Mesendoderm (in vitro differentiated cells): ENCODE measurements around the gene ADAMTSL1.

ENCODE experiments used
- DNase-seq: peaks from one replicate; pipeline ENCODE4 v3.0.0; 2013
- H2AK5ac ChIP-seq: 2 replicates; pipeline ENCODE4 v1.6.1; 2013; ENCODE audit warnings: low read length, inconsistent platforms
- H2BK120ac ChIP-seq: 2 replicates; pipeline ENCODE4 v1.6.1; 2013; ENCODE audit warnings: low read depth, mild to moderate bottlenecking, low read length, moderate library complexity, mixed read lengths
- H2BK15ac ChIP-seq: replicated peaks from 2 replicates; pipeline ENCODE4 v1.6.1; 2013; ENCODE audit warnings: low read depth, mild to moderate bottlenecking, moderate library complexity
- H2BK5ac ChIP-seq: 2 replicates; pipeline ENCODE4 v1.6.1; 2013; ENCODE audit warnings: low read length, inconsistent platforms
- H3K18ac ChIP-seq: 2 replicates; pipeline ENCODE4 v1.6.1; 2013; ENCODE audit warnings: mild to moderate bottlenecking, low read length, mixed read lengths
- H3K23ac ChIP-seq: one replicate; pipeline ENCODE4 v1.6.1; 2013; ENCODE audit warnings: low read length
- H3K27ac ChIP-seq: 2 replicates; pipeline ENCODE4 v1.5.1; 2013; ENCODE audit warnings: low read depth, mild to moderate bottlenecking, inconsistent platforms, low read length, moderate library complexity
- H3K27me3 ChIP-seq: 2 replicates; pipeline ENCODE4 v1.6.1; 2013; ENCODE audit warnings: low read length, control low read depth, mild to moderate bottlenecking, inconsistent platforms; ENCODE audit not compliant: insufficient read depth, poor library complexity
- H3K36me3 ChIP-seq: 2 replicates; pipeline ENCODE4 v1.6.1; 2013; ENCODE audit warnings: low read length, inconsistent platforms; ENCODE audit not compliant: control insufficient read depth, insufficient read depth
- H3K4ac ChIP-seq: one replicate; pipeline ENCODE4 v1.6.1; 2013; ENCODE audit warnings: low read depth, mild to moderate bottlenecking, low read length, moderate library complexity
- H3K4me1 ChIP-seq: 2 replicates; pipeline ENCODE4 v1.6.1; 2013; ENCODE audit warnings: low read depth, low read length, inconsistent platforms; ENCODE audit not compliant: control insufficient read depth
- H3K4me2 ChIP-seq: 2 replicates; pipeline ENCODE4 v1.6.1; 2013; ENCODE audit warnings: low read length
- H3K4me3 ChIP-seq: 2 replicates; pipeline ENCODE4 v1.5.1; 2013; ENCODE audit warnings: mild to moderate bottlenecking, low read length
- H3K56ac ChIP-seq: one replicate; pipeline ENCODE4 v1.6.1; 2013; ENCODE audit warnings: low read length
- H3K79me1 ChIP-seq: 2 replicates; pipeline ENCODE4 v1.6.1; 2013; ENCODE audit warnings: low read length, inconsistent platforms
- H3K79me2 ChIP-seq: 2 replicates; pipeline ENCODE4 v1.6.1; 2013; ENCODE audit warnings: mild to moderate bottlenecking, low read length; ENCODE audit not compliant: control insufficient read depth, insufficient read depth
- H3K9ac ChIP-seq: 2 replicates; pipeline ENCODE4 v1.6.1; 2013; ENCODE audit warnings: low read length, inconsistent platforms
- H4K5ac ChIP-seq: one replicate; pipeline ENCODE4 v1.6.1; 2013; ENCODE audit warnings: low read length
- H4K8ac ChIP-seq: one replicate; pipeline ENCODE4 v1.6.1; 2013; ENCODE audit warnings: low read depth, mild to moderate bottlenecking, control low read depth, low read length, moderate library complexity
- WGBS: extraction: QIAGEN DNeasy Blood & Tissue Kit; methylation state at CpG from one replicate; pipeline ENCODE4 v1.1.7; 2013; ENCODE audit warnings: low lambda C conversion rate, missing lambda C conversion rate; ENCODE audit not compliant: insufficient coverage; ENCODE audit errors: extremely low coverage; 5-methylcytosine and 5-hydroxymethylcytosine counted together

ADAMTSL1 gene

GRCh38 chr9:18910435-18910834, 436.5 kb downstream of the ADAMTSL1 start:
- no CpG with 5 or more reads among the region's 2 CpGs for WGBS
- H3K79me2 ChIP-seq: no peaks in the 10 kb centered on the region
- no peak overlapping the region for H3K9ac ChIP-seq
- H3K27me3 ChIP-seq: no peaks in the 10 kb centered on the region
- H3K4me1 ChIP-seq: peaks cover 8% of the 10 kb centered on the region
- no peak for DNase-seq
- no peak overlapping the region for H4K8ac ChIP-seq
- H2AK5ac ChIP-seq: no peak overlapping the region
- no peak overlapping the region for H4K5ac ChIP-seq
- H3K36me3 ChIP-seq: no peaks in the 10 kb centered on the region
- no peak overlapping the region for H3K23ac ChIP-seq
- H2BK15ac ChIP-seq: no peak overlapping the region
- H3K4me3 ChIP-seq: no peak overlapping the region
- H3K27ac ChIP-seq: no peak overlapping the region
- no peak overlapping the region for H2BK5ac ChIP-seq
- H3K79me1 ChIP-seq: no peaks in the 10 kb centered on the region
- no peak overlapping the region for H3K4ac ChIP-seq
- no peak overlapping the region for H3K56ac ChIP-seq
- no peak overlapping the region for H2BK120ac ChIP-seq
- no peak overlapping the region for H3K18ac ChIP-seq
- H3K4me2 ChIP-seq: no peak overlapping the region

- Histone ChIP-seq H2BK5ac (no peak overlapping the region), H3K27ac (no peak overlapping the region), H3K18ac (no peak overlapping the region), H4K5ac (no peak overlapping the region), H3K79me2 (no peaks in the 10 kb centered on the region), H3K9ac (no peak overlapping the region), H3K23ac (no peak overlapping the region), H3K4me1 (peaks cover 8% of the 10 kb centered on the region), H3K27me3 (no peaks in the 10 kb centered on the region), H3K4me3 (no peak overlapping the region), H3K79me1 (no peaks in the 10 kb centered on the region), H2BK15ac (no peak overlapping the region), H2BK120ac (no peak overlapping the region), H4K8ac (no peak overlapping the region), H3K4ac (no peak overlapping the region), H3K36me3 (no peaks in the 10 kb centered on the region), H3K4me2 (no peak overlapping the region), H2AK5ac (no peak overlapping the region), H3K56ac (no peak overlapping the region)
- no CpG with 5 or more reads among the region's 6 CpGs for WGBS
- DNase-seq: no peak
Observed at GRCh38 chr9:18910916-18911315, 437.0 kb downstream of the ADAMTSL1 start.

DNA sequence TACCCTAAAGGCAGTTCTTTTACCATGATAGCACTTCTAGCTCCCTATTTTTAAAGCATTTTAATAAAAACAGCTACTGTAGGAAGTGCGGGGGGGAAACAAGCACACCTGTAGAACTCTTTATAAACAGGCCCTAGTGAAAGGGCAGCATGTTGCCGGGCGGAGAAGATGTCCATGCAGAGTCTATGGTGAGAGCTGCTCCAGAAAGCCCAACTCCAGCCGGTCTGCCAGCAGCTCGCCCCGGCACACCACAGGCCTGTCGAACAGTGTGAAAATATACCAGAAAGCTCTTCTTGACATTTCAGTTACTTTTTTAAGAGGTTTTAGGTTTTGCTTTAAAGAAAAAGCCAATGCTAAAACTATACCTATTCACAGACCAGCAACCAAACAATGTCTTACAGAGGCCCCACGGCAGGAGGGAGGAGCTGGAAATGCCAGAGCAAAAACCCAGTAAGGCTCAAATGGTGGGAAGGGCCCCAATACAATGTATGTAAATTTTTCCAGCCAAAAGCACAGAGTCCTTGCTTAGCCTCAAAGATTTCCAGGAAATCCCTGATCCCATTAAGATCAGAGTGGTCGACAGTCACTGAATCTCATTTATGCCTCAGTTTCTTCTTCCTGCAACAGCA, 437.9 kb downstream of the ADAMTSL1 start:
- H3K4me2 ChIP-seq: no peak overlapping the region
- no peak overlapping the region for H3K56ac ChIP-seq
- peaks cover 8% of the 10 kb centered on the region for H3K4me1 ChIP-seq
- no peaks in the 10 kb centered on the region for H3K79me2 ChIP-seq
- no peak overlapping the region for H2BK120ac ChIP-seq
- H3K36me3 ChIP-seq: no peaks in the 10 kb centered on the region
- H3K4me3 ChIP-seq: no peak overlapping the region
- H3K23ac ChIP-seq: no peak overlapping the region
- H3K18ac ChIP-seq: peak overlapping the region; percentile 6
- H4K8ac ChIP-seq: no peak overlapping the region
- no peaks in the 10 kb centered on the region for H3K27me3 ChIP-seq
- H3K27ac ChIP-seq: peak overlapping the region; percentile 17
- H2BK5ac ChIP-seq: no peak overlapping the region
- DNase-seq: peak; percentile 61
- H3K4ac ChIP-seq: no peak overlapping the region
- no peak overlapping the region for H3K9ac ChIP-seq
- H3K79me1 ChIP-seq: no peaks in the 10 kb centered on the region
- no peak overlapping the region for H2AK5ac ChIP-seq
- no CpG with 5 or more reads among the region's 9 CpGs for WGBS
- no peak overlapping the region for H2BK15ac ChIP-seq
- no peak overlapping the region for H4K5ac ChIP-seq

DNA sequence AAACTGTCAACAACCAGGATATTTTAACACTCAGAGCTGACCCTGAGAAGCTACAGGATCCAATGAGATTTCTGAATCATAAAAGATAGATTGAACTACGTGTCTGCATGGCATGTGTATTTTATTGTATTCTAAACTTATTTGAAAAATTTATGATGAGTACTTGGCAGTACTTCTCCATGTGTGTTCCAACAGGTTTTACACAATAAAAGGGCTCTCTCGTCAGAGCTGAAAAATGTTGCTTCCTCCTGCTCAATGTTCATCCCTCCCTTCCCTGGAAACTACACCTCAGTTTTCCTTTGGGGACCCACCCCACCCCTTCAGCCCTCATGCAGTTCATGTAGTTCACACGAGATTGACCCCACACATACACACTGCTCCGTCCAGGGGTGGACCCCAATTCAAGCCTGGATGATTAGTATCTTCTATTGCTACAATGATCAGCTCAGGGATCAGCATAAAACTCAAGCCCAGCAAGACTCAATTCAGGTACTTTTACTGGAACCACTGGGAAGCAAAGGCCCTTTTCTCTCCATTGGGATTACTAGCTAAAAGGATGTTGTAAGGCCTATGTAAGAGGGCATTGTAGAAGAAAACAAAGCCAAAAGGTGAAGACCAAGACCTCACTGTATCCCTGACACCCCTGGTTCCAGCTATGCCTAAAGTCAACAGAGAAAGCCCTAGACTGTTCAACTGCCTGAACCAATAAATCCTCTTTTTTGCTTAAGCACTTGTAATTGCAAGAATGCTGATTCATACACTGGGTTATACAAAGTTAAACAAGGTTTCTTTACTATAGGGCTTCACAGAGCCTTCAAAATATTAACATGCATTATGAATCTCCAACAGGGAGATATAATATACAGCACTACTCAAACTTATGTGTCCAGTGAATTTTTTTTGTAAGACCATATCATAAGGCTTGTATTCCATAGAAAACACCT, 446.5 kb downstream of the ADAMTSL1 start:
- no peaks in the 10 kb centered on the region for H3K36me3 ChIP-seq
- H3K27ac ChIP-seq: no peak overlapping the region
- H3K27me3 ChIP-seq: no peaks in the 10 kb centered on the region
- no peak overlapping the region for H2BK5ac ChIP-seq
- H3K4me1 ChIP-seq: no peaks in the 10 kb centered on the region
- no peaks in the 10 kb centered on the region for H3K79me1 ChIP-seq
- H4K8ac ChIP-seq: no peak overlapping the region
- no peak overlapping the region for H3K18ac ChIP-seq
- no peaks in the 10 kb centered on the region for H3K79me2 ChIP-seq
- H3K9ac ChIP-seq: no peak overlapping the region
- no peak overlapping the region for H2BK120ac ChIP-seq
- H2BK15ac ChIP-seq: no peak overlapping the region
- no peak overlapping the region for H4K5ac ChIP-seq
- H3K23ac ChIP-seq: no peak overlapping the region
- no peak for DNase-seq
- H2AK5ac ChIP-seq: no peak overlapping the region
- H3K4ac ChIP-seq: no peak overlapping the region
- no CpG with 5 or more reads among the region's 4 CpGs for WGBS
- H3K4me2 ChIP-seq: no peak overlapping the region
- H3K4me3 ChIP-seq: no peak overlapping the region
- no peak overlapping the region for H3K56ac ChIP-seq

GRCh38 chr9:18921366-18922075, 447.6 kb downstream of the ADAMTSL1 start:
- Histone ChIP-seq H3K27me3 (no peaks in the 10 kb centered on the region), H3K18ac (no peak overlapping the region), H3K4ac (no peak overlapping the region), H3K4me2 (no peak overlapping the region), H3K79me2 (no peaks in the 10 kb centered on the region), H3K9ac (no peak overlapping the region), H3K79me1 (no peaks in the 10 kb centered on the region), H3K4me1 (no peaks in the 10 kb centered on the region), H4K8ac (no peak overlapping the region), H3K36me3 (no peaks in the 10 kb centered on the region), H2BK5ac (no peak overlapping the region), H3K56ac (no peak overlapping the region), H3K27ac (no peak overlapping the region), H4K5ac (no peak overlapping the region), H2AK5ac (no peak overlapping the region), H2BK15ac (no peak overlapping the region), H3K23ac (no peak overlapping the region), H3K4me3 (no peak overlapping the region), H2BK120ac (no peak overlapping the region)
- DNase-seq: no peak
- WGBS: no CpG with 5 or more reads among the region's 7 CpGs
